ENCODE data around the gene PHKA1. TPM values are rescaled to one million over a fixed set of nuclear protein-coding genes. Genes with fewer than 3 reads are reported as not detected.
"Not testable (repeated sequence)": the region's sequence is repeated elsewhere in the genome, so short reads cannot be mapped to it uniquely, and the experiment has no call there.

PHKA1 gene
- polyA plus RNA-seq, 2 of the 4 experiments (the other 2 are of a cell fraction) = 18.3 to 35.4 TPM

DNA sequence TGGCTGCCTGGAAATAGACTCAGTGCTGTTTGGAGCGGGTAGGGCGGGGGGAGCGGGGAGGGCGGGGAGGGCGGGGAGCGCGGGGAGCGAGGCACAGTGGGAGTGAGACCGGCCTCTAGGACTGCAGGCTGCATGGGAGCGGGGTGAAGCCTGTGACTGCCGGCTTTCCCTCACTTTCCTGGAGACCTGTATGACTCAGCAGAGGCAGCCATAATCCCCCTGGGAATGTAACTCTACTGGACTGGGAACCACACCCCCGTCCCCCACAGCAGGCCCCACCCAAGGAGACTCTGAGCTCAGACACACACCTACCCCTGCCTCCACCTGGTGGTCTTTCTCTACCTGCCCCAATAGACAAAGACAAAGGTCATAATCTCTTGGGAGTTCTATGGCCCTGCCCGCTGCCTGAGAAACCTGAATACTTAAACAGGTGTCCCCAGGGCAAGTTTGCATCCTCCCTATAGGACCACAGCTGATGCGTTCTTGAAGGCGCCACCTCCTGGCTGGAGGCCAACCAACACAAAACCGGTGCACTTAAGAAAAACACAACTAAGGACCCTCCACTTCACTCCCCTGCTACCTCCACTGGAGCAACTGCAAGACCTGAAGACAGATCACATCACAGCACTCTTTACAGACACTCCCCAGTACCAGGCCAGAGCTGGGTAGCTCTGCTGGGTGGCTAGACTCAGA lies 159.5 kb downstream of the PHKA1 start (continued):
- TF ChIP-seq ZSCAN20 (CRISPR knock-in tag; IDR thresholded peaks at IDR 0.05) = no peak
- no peak for TF ChIP-seq EHF (CRISPR knock-in tag; IDR thresholded peaks at IDR 0.05)
- no peak for TF ChIP-seq EHMT2 (IDR thresholded peaks at IDR 0.05; ENCODE audit: low read depth)

DNA sequence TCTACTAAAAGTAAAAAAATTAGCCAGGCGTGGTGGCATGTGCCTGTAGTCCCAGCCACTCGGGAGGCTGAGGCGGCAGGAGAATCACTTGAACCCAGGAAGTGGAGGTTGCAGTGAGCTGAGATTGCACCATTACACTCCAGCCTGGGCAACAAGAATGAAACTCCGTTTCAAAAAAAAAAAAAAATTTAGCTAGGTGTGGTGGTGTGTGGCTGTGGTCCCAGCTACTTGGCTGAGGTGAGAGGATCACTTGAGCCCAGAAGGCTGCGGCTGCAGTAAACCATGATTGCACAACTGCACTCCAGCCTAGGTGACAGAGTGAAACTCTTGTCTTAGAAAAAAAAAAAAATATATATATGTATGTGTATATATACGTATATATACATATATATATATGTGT lies 161.7 kb downstream of the PHKA1 start:
- H3K4me1 ChIP-seq = peaks cover 20% of the 10 kb centered on the region
- DNase-seq (ENCODE audit: low read depth in 1 of 2, low spot score in 1 of 2); H3K27ac ChIP-seq; H3K4me3 ChIP-seq; POLR2A ChIA-PET; ATAC-seq; H3K9me3 ChIP-seq; FAIRE-seq; H3K4me2 ChIP-seq: not testable (repeated sequence)
- WGBS (ENCODE audit: missing lambda C conversion rate) = 92% methylated on average over 6 of the region's 6 CpGs
- CTCF ChIA-PET = interaction anchor here (1.6 kb wide), 1 partner anchor 306 kb away, joined by 3 read pairs; no protein-coding TSS in a partner anchor

DNA sequence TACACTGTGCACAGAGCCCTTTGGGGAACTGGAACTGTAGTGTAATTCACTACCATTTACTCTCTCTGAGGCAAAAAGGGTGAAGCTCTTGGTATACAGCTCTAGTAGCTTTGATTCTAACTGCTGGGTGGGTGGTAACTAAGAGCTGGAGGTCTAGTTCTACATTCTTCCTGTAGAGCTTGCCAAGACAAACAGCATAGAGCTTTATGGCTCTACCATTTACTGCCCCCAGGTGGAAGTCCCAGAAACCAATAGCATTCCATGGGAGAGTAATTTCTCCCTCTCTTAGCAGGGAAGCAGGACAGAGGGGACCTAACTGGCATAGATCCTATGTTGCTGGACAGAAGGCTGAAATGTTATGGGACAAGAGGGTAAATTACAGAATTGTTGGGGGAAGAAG lies 168.1 kb downstream of the PHKA1 start:
- CTCF ChIA-PET = interaction anchor here (0.6 to 1.2 kb wide), 2 partner anchors 268 to 721 kb away, joined by 3 read pairs; no protein-coding TSS in a partner anchor
- no peaks in the 10 kb centered on the region for H3K4me1 ChIP-seq
- no peak overlapping the region for H3K27ac ChIP-seq
- H3K4me3 ChIP-seq = no peak overlapping the region
- FAIRE-seq (peak; percentile 43), DNase-seq (ENCODE audit: low read depth in 1 of 2, low spot score in 1 of 2) (peak in 1 of 2 experiments; percentile 20), ATAC-seq (peak in 1 of 2 experiments; percentile 65; a peak in 2 of 6 replicates)
- POLR2A ChIA-PET = no interaction called here
- no peak for TF ChIP-seq NR3C1 (IDR thresholded peaks at IDR 0.05)
- no peak for TF ChIP-seq CEBPB (IDR thresholded peaks at IDR 0.05)
- no peak for TF ChIP-seq ZC3H11A (IDR thresholded peaks at IDR 0.05)
- TF ChIP-seq HDAC2 (IDR thresholded peaks at IDR 0.05) = no peak
- no peak for TF ChIP-seq RARB (CRISPR knock-in tag; IDR thresholded peaks at IDR 0.05)
- TF ChIP-seq POLR2AphosphoS2 (conservative IDR thresholded peaks at IDR 0.05; ENCODE audit: low read length) = no peak
- TF ChIP-seq ZSCAN20 (CRISPR knock-in tag; IDR thresholded peaks at IDR 0.05) = no peak
- TF ChIP-seq, protein P1, sequence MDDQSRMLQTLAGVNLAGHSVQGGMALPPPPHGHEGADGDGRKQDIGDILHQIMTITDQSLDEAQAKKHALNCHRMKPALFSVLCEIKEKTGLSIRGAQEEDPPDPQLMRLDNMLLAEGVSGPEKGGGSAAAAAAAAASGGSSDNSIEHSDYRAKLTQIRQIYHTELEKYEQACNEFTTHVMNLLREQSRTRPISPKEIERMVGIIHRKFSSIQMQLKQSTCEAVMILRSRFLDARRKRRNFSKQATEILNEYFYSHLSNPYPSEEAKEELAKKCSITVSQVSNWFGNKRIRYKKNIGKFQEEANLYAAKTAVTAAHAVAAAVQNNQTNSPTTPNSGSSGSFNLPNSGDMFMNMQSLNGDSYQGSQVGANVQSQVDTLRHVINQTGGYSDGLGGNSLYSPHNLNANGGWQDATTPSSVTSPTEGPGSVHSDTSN (IDR thresholded peaks at IDR 0.05) = no peak
- no peak for TF ChIP-seq POLR2A (IDR thresholded peaks at IDR 0.05; ENCODE audit: low read length)
- TF ChIP-seq, protein P2, sequence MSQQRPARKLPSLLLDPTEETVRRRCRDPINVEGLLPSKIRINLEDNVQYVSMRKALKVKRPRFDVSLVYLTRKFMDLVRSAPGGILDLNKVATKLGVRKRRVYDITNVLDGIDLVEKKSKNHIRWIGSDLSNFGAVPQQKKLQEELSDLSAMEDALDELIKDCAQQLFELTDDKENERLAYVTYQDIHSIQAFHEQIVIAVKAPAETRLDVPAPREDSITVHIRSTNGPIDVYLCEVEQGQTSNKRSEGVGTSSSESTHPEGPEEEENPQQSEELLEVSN (IDR thresholded peaks at IDR 0.05; ENCODE audit: borderline replicate concordance, low read depth) = no peak
- TF ChIP-seq NFE2L2 (conservative IDR thresholded peaks at IDR 0.05; ENCODE audit: low read length) = no peak
- no peak for TF ChIP-seq PHF8 (IDR thresholded peaks at IDR 0.05; ENCODE audit: borderline replicate concordance, low read depth)
- no peak for TF ChIP-seq CBX2 (IDR thresholded peaks at IDR 0.05; ENCODE audit: borderline replicate concordance, low read depth)
- no peak for TF ChIP-seq FOXS1 (CRISPR knock-in tag; IDR thresholded peaks at IDR 0.05)
- TF ChIP-seq, protein P3, sequence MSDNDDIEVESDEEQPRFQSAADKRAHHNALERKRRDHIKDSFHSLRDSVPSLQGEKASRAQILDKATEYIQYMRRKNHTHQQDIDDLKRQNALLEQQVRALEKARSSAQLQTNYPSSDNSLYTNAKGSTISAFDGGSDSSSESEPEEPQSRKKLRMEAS (IDR thresholded peaks at IDR 0.05) = no peak
- TF ChIP-seq JUN (IDR thresholded peaks at IDR 0.05) = no peak
- TF ChIP-seq ZNF302 (CRISPR knock-in tag; IDR thresholded peaks at IDR 0.05) = no peak
- TF ChIP-seq, protein P4, sequence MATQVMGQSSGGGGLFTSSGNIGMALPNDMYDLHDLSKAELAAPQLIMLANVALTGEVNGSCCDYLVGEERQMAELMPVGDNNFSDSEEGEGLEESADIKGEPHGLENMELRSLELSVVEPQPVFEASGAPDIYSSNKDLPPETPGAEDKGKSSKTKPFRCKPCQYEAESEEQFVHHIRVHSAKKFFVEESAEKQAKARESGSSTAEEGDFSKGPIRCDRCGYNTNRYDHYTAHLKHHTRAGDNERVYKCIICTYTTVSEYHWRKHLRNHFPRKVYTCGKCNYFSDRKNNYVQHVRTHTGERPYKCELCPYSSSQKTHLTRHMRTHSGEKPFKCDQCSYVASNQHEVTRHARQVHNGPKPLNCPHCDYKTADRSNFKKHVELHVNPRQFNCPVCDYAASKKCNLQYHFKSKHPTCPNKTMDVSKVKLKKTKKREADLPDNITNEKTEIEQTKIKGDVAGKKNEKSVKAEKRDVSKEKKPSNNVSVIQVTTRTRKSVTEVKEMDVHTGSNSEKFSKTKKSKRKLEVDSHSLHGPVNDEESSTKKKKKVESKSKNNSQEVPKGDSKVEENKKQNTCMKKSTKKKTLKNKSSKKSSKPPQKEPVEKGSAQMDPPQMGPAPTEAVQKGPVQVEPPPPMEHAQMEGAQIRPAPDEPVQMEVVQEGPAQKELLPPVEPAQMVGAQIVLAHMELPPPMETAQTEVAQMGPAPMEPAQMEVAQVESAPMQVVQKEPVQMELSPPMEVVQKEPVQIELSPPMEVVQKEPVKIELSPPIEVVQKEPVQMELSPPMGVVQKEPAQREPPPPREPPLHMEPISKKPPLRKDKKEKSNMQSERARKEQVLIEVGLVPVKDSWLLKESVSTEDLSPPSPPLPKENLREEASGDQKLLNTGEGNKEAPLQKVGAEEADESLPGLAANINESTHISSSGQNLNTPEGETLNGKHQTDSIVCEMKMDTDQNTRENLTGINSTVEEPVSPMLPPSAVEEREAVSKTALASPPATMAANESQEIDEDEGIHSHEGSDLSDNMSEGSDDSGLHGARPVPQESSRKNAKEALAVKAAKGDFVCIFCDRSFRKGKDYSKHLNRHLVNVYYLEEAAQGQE (IDR thresholded peaks at IDR 0.05) = no peak
- no peak for TF ChIP-seq EHMT2 (IDR thresholded peaks at IDR 0.05; ENCODE audit: low read depth)
- TF ChIP-seq, protein P5, sequence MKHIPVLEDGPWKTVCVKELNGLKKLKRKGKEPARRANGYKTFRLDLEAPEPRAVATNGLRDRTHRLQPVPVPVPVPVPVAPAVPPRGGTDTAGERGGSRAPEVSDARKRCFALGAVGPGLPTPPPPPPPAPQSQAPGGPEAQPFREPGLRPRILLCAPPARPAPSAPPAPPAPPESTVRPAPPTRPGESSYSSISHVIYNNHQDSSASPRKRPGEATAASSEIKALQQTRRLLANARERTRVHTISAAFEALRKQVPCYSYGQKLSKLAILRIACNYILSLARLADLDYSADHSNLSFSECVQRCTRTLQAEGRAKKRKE (CRISPR knock-in tag; IDR thresholded peaks at IDR 0.05; ENCODE audit: low read depth) = no peak
- no peak overlapping the region for H3K4me2 ChIP-seq
- no peaks in the 10 kb centered on the region for H3K9me3 ChIP-seq
